Measurements from ENCODE around the gene C16orf92. TPM values are rescaled to one million over a fixed set of nuclear protein-coding genes. Genes with fewer than 3 reads are reported as not detected.

C16orf92 gene
- total RNA-seq, 3 donors from 2014 or later = not detected

- intact Hi-C loops (cut with DNase I; ENCODE audit: low total_unique reads) = no loop called here
These were observed 29.7 kb upstream of the C16orf92 start for GRCh38 chr16:29993191-29993902.

GRCh38 chr16:29993903-29994599 lies 28.9 kb upstream of the C16orf92 start:
- Histone ChIP-seq H3K4me1 (peaks cover 4 to 10% of the 10 kb centered on the region in 2 donors), H3K27ac (peak overlapping the region in 1 of 2 donors; percentile 96), H3K36me3 (peaks cover 5% of the 10 kb centered on the region), H3K27me3 (no peaks in the 10 kb centered on the region), H3K9me3 (no peaks in the 10 kb centered on the region), H3K4me3 (peak overlapping the region in 2 of 3 donors; percentile 70 to 85)
- TF ChIP-seq POLR2AphosphoS5 (IDR thresholded peaks at IDR 0.05) (no peak), CTCF (IDR thresholded peaks at IDR 0.05) (no peak), POLR2A (IDR thresholded peaks at IDR 0.05) (no peak)
- intact Hi-C loops (cut with DNase I; ENCODE audit: low total_unique reads) = no loop called here
- no peak for DNase-seq (ENCODE audit: low spot score in 2 of 2)

More at GRCh38 chr16:29993191-29993902, 29.7 kb upstream of the C16orf92 start:
- no peak for DNase-seq (ENCODE audit: low spot score in 2 of 2)
- Histone ChIP-seq H3K27me3 (no peaks in the 10 kb centered on the region), H3K4me3 (no peak overlapping the region), H3K4me1 (peaks cover 4 to 10% of the 10 kb centered on the region in 2 donors), H3K9me3 (no peaks in the 10 kb centered on the region), H3K36me3 (peaks cover 5% of the 10 kb centered on the region), H3K27ac (peak overlapping the region in 1 of 2 donors; percentile 96)
- no peak for TF ChIP-seq CTCF (IDR thresholded peaks at IDR 0.05)
- TF ChIP-seq POLR2A (IDR thresholded peaks at IDR 0.05) = no peak
- TF ChIP-seq POLR2AphosphoS5 (IDR thresholded peaks at IDR 0.05) = no peak

- peak overlapping the region; percentile 96 for H3K27ac ChIP-seq
- peak in 1 of 2 donors; percentile 56 for DNase-seq (ENCODE audit: low spot score in 2 of 2)
- intact Hi-C loops (cut with DNase I; ENCODE audit: low total_unique reads) = no loop called here
- H3K36me3 ChIP-seq = peaks cover 5% of the 10 kb centered on the region
- TF ChIP-seq CTCF (IDR thresholded peaks at IDR 0.05) = no peak
- TF ChIP-seq POLR2AphosphoS5 (IDR thresholded peaks at IDR 0.05) = no peak
- TF ChIP-seq POLR2A (IDR thresholded peaks at IDR 0.05) = no peak
- peak overlapping the region; percentile 70 to 85 (median 84) for H3K4me3 ChIP-seq
- peaks cover 4 to 10% of the 10 kb centered on the region in 2 donors for H3K4me1 ChIP-seq
- H3K9me3 ChIP-seq = no peaks in the 10 kb centered on the region
- no peaks in the 10 kb centered on the region for H3K27me3 ChIP-seq
These were observed 28.2 kb upstream of the C16orf92 start for GRCh38 chr16:29994600-29995323.

- H3K27me3 ChIP-seq = no peaks in the 10 kb centered on the region
- H3K27ac ChIP-seq = peak within 1 kb of the TSS; percentile 96
- H3K36me3 ChIP-seq = no peaks in the 10 kb centered on the region
- H3K9me3 ChIP-seq = no peaks in the 10 kb centered on the region
- intact Hi-C loops (cut with DNase I; ENCODE audit: low total_unique reads) = no loop called here
- peaks cover 4 to 10% of the 10 kb centered on the region in 2 donors for H3K4me1 ChIP-seq
- H3K4me3 ChIP-seq = peak within 1 kb of the TSS; percentile 70 to 85 (median 84)
- DNase-seq (ENCODE audit: low spot score in 2 of 2) = peak; percentile 81 to 85
- TF ChIP-seq POLR2A (IDR thresholded peaks at IDR 0.05) (no peak), POLR2AphosphoS5 (IDR thresholded peaks at IDR 0.05) (peak in 2 of 3 donors; percentile 17 to 89)
These were observed 27.6 kb upstream of the C16orf92 start, which contains the start of gene HIRIP3 for GRCh38 chr16:29995324-29995910. Gene HIRIP3, minus strand, starts transcription at chr16:29995617. Its CDS starts 12 bp downstream, at chr16:29995605.
